ENCODE measurements around the gene BRD1. TPM values are rescaled to one million over a fixed set of nuclear protein-coding genes. Genes with fewer than 3 reads are reported as not detected.

Gene BRD1
- total RNA-seq, 1 donor from 2014 or later: 32.5 TPM

GRCh38 chr22:49725516-49725915 lies 102.2 kb downstream of the BRD1 start:
- DNase-seq (ENCODE audit: low spot score in 2 of 2): peak in 1 of 2 donors; percentile 52
- intact Hi-C loops (cut with DNase I): no loop called here
- no peak overlapping the region for H3K27ac ChIP-seq
- H3K4me1 ChIP-seq: no peaks in the 10 kb centered on the region
- no peak for TF ChIP-seq CTCF (IDR thresholded peaks at IDR 0.05)
- no peaks in the 10 kb centered on the region for H3K36me3 ChIP-seq
- H3K27me3 ChIP-seq: peaks cover 4% of the 10 kb centered on the region
- H3K9me3 ChIP-seq: no peaks in the 10 kb centered on the region
- H3K4me3 ChIP-seq: no peak overlapping the region

- intact Hi-C loops (cut with DNase I): no loop called here
- TF ChIP-seq CTCF (IDR thresholded peaks at IDR 0.05): peak in 2 of 3 experiments; percentile 13 to 32
- H3K27me3 ChIP-seq: peaks cover 4% of the 10 kb centered on the region
- H3K9me3 ChIP-seq: no peaks in the 10 kb centered on the region
- no peaks in the 10 kb centered on the region for H3K4me1 ChIP-seq
- no peak overlapping the region for H3K27ac ChIP-seq
- H3K4me3 ChIP-seq: no peak overlapping the region
- H3K36me3 ChIP-seq: no peaks in the 10 kb centered on the region
- peak in 1 of 2 donors; percentile 62 for DNase-seq (ENCODE audit: low spot score in 2 of 2)
Observed at GRCh38 chr22:49724893-49725489, 102.7 kb downstream of the BRD1 start.

GRCh38 chr22:49724030-49724892 lies 103.4 kb downstream of the BRD1 start:
- Histone ChIP-seq H3K27me3 (peaks cover 4% of the 10 kb centered on the region), H3K36me3 (no peaks in the 10 kb centered on the region), H3K4me3 (no peak overlapping the region), H3K4me1 (no peaks in the 10 kb centered on the region), H3K9me3 (no peaks in the 10 kb centered on the region), H3K27ac (no peak overlapping the region)
- peak in 1 of 2 donors; percentile 54 for DNase-seq (ENCODE audit: low spot score in 2 of 2)
- intact Hi-C loops (cut with DNase I): no loop called here
- no peak for TF ChIP-seq CTCF (IDR thresholded peaks at IDR 0.05)

- intact Hi-C loops (cut with DNase I): no loop called here
- Histone ChIP-seq H3K4me1 (no peaks in the 10 kb centered on the region), H3K4me3 (no peak overlapping the region), H3K36me3 (no peaks in the 10 kb centered on the region), H3K9me3 (no peaks in the 10 kb centered on the region), H3K27me3 (peaks cover 4% of the 10 kb centered on the region), H3K27ac (no peak overlapping the region)
- peak in 1 of 2 donors; percentile 52 for DNase-seq (ENCODE audit: low spot score in 2 of 2)
- TF ChIP-seq CTCF (IDR thresholded peaks at IDR 0.05): no peak
Observed at GRCh38 chr22:49723478-49724029, 104.1 kb downstream of the BRD1 start.

Other genes with a start within 250 kb of the BRD1 start
- 10.1 TPM for gene ZBED4, start 26.0 kb upstream of the BRD1 start, total RNA-seq
- gene ALG12, start 90.6 kb upstream of the BRD1 start, total RNA-seq: 6.9 TPM
- gene CRELD2, start 90.8 kb upstream of the BRD1 start, total RNA-seq: 61.8 TPM
- 269 TPM for gene PIM3, start 132.9 kb upstream of the BRD1 start, total RNA-seq
- not detected for gene IL17REL, start 184.9 kb upstream of the BRD1 start, total RNA-seq
- not detected for gene TTLL8, start 230.4 kb upstream of the BRD1 start, total RNA-seq

All from ascending aorta (tissue), 2 donors.